Mesenchymal stem cell (in vitro differentiated cells and primary cell): ENCODE results near the gene SPDYA.

Experiments
- DNase-seq: peaks from one replicate; pipeline ENCODE4 v3.0.0-alpha.2; 2013
- H2AFZ ChIP-seq: one replicate; pipeline ENCODE4 v1.6.1; 2013; ENCODE audit warnings: low read depth, mild to moderate bottlenecking, control low read depth, inconsistent platforms, low read length, moderate library complexity
- H2AK5ac ChIP-seq: 2 replicates; pipeline ENCODE4 v1.6.1; 2013; ENCODE audit warnings: low read length, moderate library complexity, mild to moderate bottlenecking, inconsistent platforms; ENCODE audit not compliant: severe bottlenecking
- H2BK120ac ChIP-seq: one replicate; pipeline ENCODE4 v1.6.1; 2013; ENCODE audit warnings: low read depth, mild to moderate bottlenecking, inconsistent platforms, low read length, moderate library complexity
- H2BK12ac ChIP-seq, 2 experiments: one replicate each; pipeline ENCODE4 v1.6.1; 2013; ENCODE audit warnings: inconsistent platforms in 2 of 2, low read length in 2 of 2, mild to moderate bottlenecking in 2 of 2, moderate library complexity in 2 of 2, control low read depth in 1 of 2
- H2BK15ac ChIP-seq: one replicate; pipeline ENCODE4 v1.6.1; 2013; ENCODE audit warnings: mild to moderate bottlenecking, low read depth, inconsistent platforms; ENCODE audit not compliant: poor library complexity, severe bottlenecking
- H2BK5ac ChIP-seq: 2 replicates; pipeline ENCODE4 v1.6.1; 2013; ENCODE audit warnings: low read depth, mild to moderate bottlenecking, low read length, control low read depth, inconsistent platforms; ENCODE audit not compliant: poor library complexity, severe bottlenecking
- H3K14ac ChIP-seq, 2 experiments: one replicate each; pipeline ENCODE4 v1.6.1; 2013; ENCODE audit warnings: inconsistent platforms in 2 of 2, low read length in 2 of 2, control low read depth in 1 of 2, mild to moderate bottlenecking in 1 of 2, moderate library complexity in 1 of 2
- H3K18ac ChIP-seq, 2 experiments: one replicate each; pipeline ENCODE4 v1.6.1; 2013; ENCODE audit warnings: inconsistent platforms in 2 of 2, low read length in 2 of 2, control low read depth in 1 of 2, low read depth in 1 of 2, mild to moderate bottlenecking in 1 of 2
- H3K23ac ChIP-seq, 2 experiments: one replicate each; pipeline ENCODE4 v1.6.1; 2013; ENCODE audit warnings: inconsistent platforms in 2 of 2, low read length in 2 of 2, mild to moderate bottlenecking in 2 of 2, moderate library complexity in 2 of 2, control low read depth in 1 of 2
- H3K27ac ChIP-seq: 2 replicates; pipeline ENCODE4 v1.5.1; 2013; ENCODE audit warnings: mild to moderate bottlenecking, moderate library complexity, low read length, control low read depth, inconsistent platforms; ENCODE audit not compliant: poor library complexity, severe bottlenecking
- H3K27me3 ChIP-seq, 2 experiments: 2 replicates each; pipeline versions ENCODE4 v1.6.1 to v1.7.0; 2013; ENCODE audit warnings: low read length in 2 of 2, mild to moderate bottlenecking in 2 of 2, moderate library complexity in 2 of 2, control low read depth in 1 of 2, inconsistent platforms in 1 of 2; ENCODE audit not compliant: control insufficient read depth in 1 of 2, insufficient read depth in 1 of 2
- H3K36me3 ChIP-seq, 2 experiments: 2 replicates each; pipeline versions ENCODE4 v1.6.1 to v1.7.0; 2013; ENCODE audit warnings: low read length in 2 of 2, control low read depth in 1 of 2, inconsistent platforms in 1 of 2, low read depth in 1 of 2, mild to moderate bottlenecking in 1 of 2; ENCODE audit not compliant: insufficient read depth in 2 of 2, control insufficient read depth in 1 of 2
- H3K4ac ChIP-seq, 2 experiments: one replicate each; pipeline ENCODE4 v1.6.1; 2013; ENCODE audit warnings: inconsistent platforms in 2 of 2, low read length in 2 of 2, mild to moderate bottlenecking in 2 of 2, moderate library complexity in 2 of 2, control low read depth in 1 of 2, low read depth in 1 of 2
- H3K4me1 ChIP-seq: 2 replicates; pipeline ENCODE4 v1.6.1; 2013; ENCODE audit warnings: low read depth, low read length, control low read depth; ENCODE audit not compliant: control insufficient read depth, insufficient read depth
- H3K4me2 ChIP-seq: 2 replicates; pipeline ENCODE4 v1.6.1; 2013; ENCODE audit warnings: low read length, mild to moderate bottlenecking, inconsistent platforms; ENCODE audit not compliant: poor library complexity, severe bottlenecking
- H3K4me3 ChIP-seq, 2 experiments: 2 replicates each; pipeline versions ENCODE4 v1.5.1 to v1.7.0; 2013; ENCODE audit warnings: low read length in 2 of 2, mild to moderate bottlenecking in 2 of 2, control low read depth in 1 of 2, low read depth in 1 of 2; ENCODE audit not compliant: insufficient read depth in 1 of 2
- H3K79me1 ChIP-seq: replicated peaks from 2 replicates; pipeline ENCODE4 v1.6.1; 2013; ENCODE audit warnings: mild to moderate bottlenecking, control low read depth, low read length, inconsistent platforms; ENCODE audit not compliant: poor library complexity, severe bottlenecking
- H3K9ac ChIP-seq: 2 replicates; pipeline ENCODE4 v1.7.0; 2013; ENCODE audit warnings: mild to moderate bottlenecking, low read length, moderate library complexity
- H3K9me3 ChIP-seq: 2 replicates; pipeline ENCODE4 v1.7.0; 2013; ENCODE audit warnings: mild to moderate bottlenecking, low read length; ENCODE audit not compliant: control insufficient read depth
- H4K8ac ChIP-seq: one replicate; pipeline ENCODE4 v1.6.1; 2013; ENCODE audit warnings: inconsistent platforms, mild to moderate bottlenecking, low read length, moderate library complexity
- H4K91ac ChIP-seq: one replicate; pipeline ENCODE4 v1.6.1; 2013; ENCODE audit warnings: mild to moderate bottlenecking, low read length, inconsistent platforms
- WGBS: methylation state at CpG from one replicate; pipeline ENCODE4 v1.1.7; 2013; ENCODE audit warnings: mixed read lengths; 5-methylcytosine and 5-hydroxymethylcytosine counted together

The SPDYA gene

GRCh38 chr2:28776471-28776870, 34.2 kb upstream of the SPDYA start:
- Histone ChIP-seq H3K14ac (no peak overlapping the region), H3K27me3 (no peaks in the 10 kb centered on the region), H3K4me2 (no peak overlapping the region), H3K9me3 (no peaks in the 10 kb centered on the region), H2BK120ac (no peak overlapping the region), H3K9ac (peak overlapping the region; percentile 24), H3K27ac (no peak overlapping the region), H3K4ac (no peak overlapping the region), H2AK5ac (no peak overlapping the region), H2BK15ac (no peak overlapping the region), H2BK12ac (no peak overlapping the region), H4K91ac (no peak overlapping the region), H3K79me1 (peaks cover 4% of the 10 kb centered on the region), H3K18ac (no peak overlapping the region), H2AFZ (no peak overlapping the region), H3K36me3 (peaks cover 7 to 44% of the 10 kb centered on the region in 2 experiments), H4K8ac (no peak overlapping the region), H2BK5ac (no peak overlapping the region), H3K4me1 (no peaks in the 10 kb centered on the region), H3K4me3 (no peak overlapping the region), H3K23ac (no peak overlapping the region)
- DNase-seq, result no peak
- WGBS, result 96% methylated on average over 6 of the region's 6 CpGs

DNA sequence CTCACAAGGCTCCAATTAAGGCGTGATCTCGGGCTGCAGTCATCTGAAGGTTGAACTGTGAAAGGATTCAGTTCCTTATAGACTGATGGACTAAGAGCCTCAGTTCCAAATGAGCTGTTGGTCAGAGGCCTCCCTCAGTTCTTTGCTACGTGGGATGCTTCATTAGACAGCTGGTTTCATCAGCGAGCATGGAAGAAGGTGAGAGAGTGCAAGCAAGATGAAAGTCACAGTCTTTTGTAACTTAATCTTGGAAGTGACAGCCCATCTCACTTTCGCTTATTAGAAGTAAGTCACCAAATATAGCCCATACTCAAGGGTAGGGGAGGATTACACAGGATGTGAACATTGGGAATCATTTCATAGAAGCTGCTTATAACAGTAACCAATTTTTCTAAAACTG, 32.2 kb upstream of the SPDYA start:
- WGBS, result 97% methylated on average over 4 of the region's 5 CpGs
- H3K9me3 ChIP-seq, result no peaks in the 10 kb centered on the region
- H2AK5ac ChIP-seq, result no peak overlapping the region
- no peak overlapping the region for H3K27ac ChIP-seq
- H3K36me3 ChIP-seq, result peaks cover 9 to 63% of the 10 kb centered on the region in 2 experiments
- no peak overlapping the region for H3K9ac ChIP-seq
- no peak overlapping the region for H3K18ac ChIP-seq
- H3K4me1 ChIP-seq, result no peaks in the 10 kb centered on the region
- peaks cover 7% of the 10 kb centered on the region for H3K79me1 ChIP-seq
- H3K4ac ChIP-seq, result no peak overlapping the region
- H2AFZ ChIP-seq, result no peak overlapping the region
- H3K4me2 ChIP-seq, result no peak overlapping the region
- H2BK120ac ChIP-seq, result no peak overlapping the region
- no peak overlapping the region for H2BK5ac ChIP-seq
- H2BK15ac ChIP-seq, result no peak overlapping the region
- no peak overlapping the region for H4K8ac ChIP-seq
- no peak overlapping the region for H4K91ac ChIP-seq
- no peak overlapping the region for H3K23ac ChIP-seq
- H3K14ac ChIP-seq, result no peak overlapping the region
- no peak for DNase-seq
- no peaks in the 10 kb centered on the region for H3K27me3 ChIP-seq
- no peak overlapping the region for H3K4me3 ChIP-seq
- H2BK12ac ChIP-seq, result no peak overlapping the region

DNA sequence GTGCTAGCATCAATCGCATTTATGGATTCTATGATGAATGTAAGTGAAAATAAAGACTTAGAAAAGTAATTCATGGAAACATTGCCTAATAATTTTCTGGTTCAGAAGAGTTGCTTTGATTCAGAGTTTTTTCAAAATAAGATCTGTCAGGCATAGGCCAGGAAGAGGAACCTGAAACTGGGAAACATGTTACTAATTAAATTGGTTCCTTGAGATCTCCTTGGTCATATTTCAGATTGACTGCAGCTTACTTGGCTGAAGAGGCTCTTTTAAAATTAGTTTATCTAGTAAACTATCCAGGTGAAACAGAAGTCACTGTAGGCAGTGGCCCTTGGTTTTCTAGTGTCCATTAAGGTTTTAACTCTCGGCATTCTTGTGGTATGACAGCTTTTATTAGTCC, 31.6 kb upstream of the SPDYA start:
- Histone ChIP-seq H2BK12ac (no peak overlapping the region), H3K79me1 (peaks cover 7% of the 10 kb centered on the region), H2BK15ac (no peak overlapping the region), H3K18ac (no peak overlapping the region), H3K9ac (peak overlapping the region; percentile 24), H3K36me3 (peaks cover 10 to 69% of the 10 kb centered on the region in 2 experiments), H2AFZ (no peak overlapping the region), H3K27ac (no peak overlapping the region), H3K14ac (no peak overlapping the region), H4K91ac (no peak overlapping the region), H3K4me2 (no peak overlapping the region), H4K8ac (no peak overlapping the region), H2BK120ac (no peak overlapping the region), H2BK5ac (no peak overlapping the region), H3K9me3 (no peaks in the 10 kb centered on the region), H3K23ac (no peak overlapping the region), H2AK5ac (no peak overlapping the region), H3K4me1 (no peaks in the 10 kb centered on the region), H3K4me3 (no peak overlapping the region), H3K27me3 (no peaks in the 10 kb centered on the region), H3K4ac (no peak overlapping the region)
- 97% methylated on average over 1 of the region's 2 CpGs for WGBS
- no peak for DNase-seq

DNA sequence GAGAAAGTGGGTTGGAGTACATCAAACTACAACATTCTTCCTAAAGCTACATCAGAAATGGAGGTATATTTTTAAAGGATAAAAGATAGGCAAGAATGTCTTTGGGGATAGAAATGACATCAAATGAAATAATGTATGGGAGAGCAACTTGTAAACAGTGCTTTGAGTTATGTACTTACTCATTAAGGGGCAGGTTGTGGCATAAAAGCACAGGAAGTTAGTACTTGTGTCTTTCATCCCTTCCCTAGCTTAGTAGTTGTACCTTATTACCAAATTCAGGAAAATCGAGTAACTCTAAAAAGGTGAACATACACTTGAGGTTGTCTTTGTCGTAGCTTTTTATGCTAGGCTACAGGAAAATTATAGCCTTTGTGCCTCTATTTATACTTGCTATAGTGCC, 30.1 kb upstream of the SPDYA start:
- Histone ChIP-seq H3K79me1 (peaks cover 10% of the 10 kb centered on the region), H3K14ac (no peak overlapping the region), H3K4me1 (no peaks in the 10 kb centered on the region), H3K4ac (no peak overlapping the region), H3K4me3 (no peak overlapping the region), H2BK120ac (no peak overlapping the region), H4K91ac (no peak overlapping the region), H3K23ac (no peak overlapping the region), H2AK5ac (no peak overlapping the region), H3K27me3 (no peaks in the 10 kb centered on the region), H3K18ac (no peak overlapping the region), H3K9me3 (no peaks in the 10 kb centered on the region), H3K27ac (no peak overlapping the region), H2BK12ac (no peak overlapping the region), H2BK15ac (no peak overlapping the region), H4K8ac (no peak overlapping the region), H2AFZ (no peak overlapping the region), H3K36me3 (peaks cover 20 to 82% of the 10 kb centered on the region in 2 experiments), H2BK5ac (no peak overlapping the region), H3K4me2 (no peak overlapping the region), H3K9ac (no peak overlapping the region)
- no peak for DNase-seq
- no CpG with 5 or more reads among the region's 2 CpGs for WGBS
